Measurements from ENCODE around the gene ADAD2.

The ADAD2 gene

GRCh38 chr16:84246679-84247077 lies 55.7 kb downstream of the ADAD2 start:
- no peak for DNase-seq (ENCODE audit: low spot score)
